ENCODE results near the gene PDZRN4.
"Not testable (repeated sequence)": the region's sequence is repeated elsewhere in the genome, so short reads cannot be mapped to it uniquely, and the experiment has no call there.

Gene PDZRN4

GRCh38 chr12:41605545-41606305 is 417.6 kb downstream of the PDZRN4 start:
- intact Hi-C loops (cut with micrococcal nuclease), result loop anchor here (10.0 kb wide), 1 partner anchor 49 kb away; no protein-coding TSS in a partner anchor
- Mint-ChIP-seq H3K4me3 (no peak overlapping the region), H3K9me3 (peaks cover 3% of the 10 kb centered on the region), H3K27ac (no peak overlapping the region), H3K27me3 (peaks cover 2% of the 10 kb centered on the region), H3K36me3 (ENCODE audit: low read depth) (no peaks in the 10 kb centered on the region), H3K4me1 (ENCODE audit: low read depth) (no peaks in the 10 kb centered on the region)

- Mint-ChIP-seq H3K27me3 (peaks cover 2% of the 10 kb centered on the region), H3K4me1 (ENCODE audit: low read depth) (no peaks in the 10 kb centered on the region), H3K36me3 (ENCODE audit: low read depth) (no peaks in the 10 kb centered on the region), H3K4me3 (no peak overlapping the region), H3K9me3 (peaks cover 14% of the 10 kb centered on the region), H3K27ac (no peak overlapping the region)
- intact Hi-C loops (cut with micrococcal nuclease), result loop anchor here (10.0 kb wide), 1 partner anchor 48 kb away; no protein-coding TSS in a partner anchor
Observed at GRCh38 chr12:41606468-41607445, 418.6 kb downstream of the PDZRN4 start.

- no peaks in the 10 kb centered on the region for H3K36me3 Mint-ChIP-seq (ENCODE audit: low read depth)
- intact Hi-C loops (cut with micrococcal nuclease), result no loop called here
- H3K4me1 Mint-ChIP-seq (ENCODE audit: low read depth), result no peaks in the 10 kb centered on the region
- no peaks in the 10 kb centered on the region for H3K27me3 Mint-ChIP-seq
- H3K4me3 Mint-ChIP-seq, result no peak overlapping the region
- no peak overlapping the region for H3K27ac Mint-ChIP-seq
- peaks cover 25% of the 10 kb centered on the region for H3K9me3 Mint-ChIP-seq
Observed at GRCh38 chr12:41612892-41613557, 424.9 kb downstream of the PDZRN4 start.

GRCh38 chr12:41615174-41615573 is 427.1 kb downstream of the PDZRN4 start:
- H3K27ac Mint-ChIP-seq; H3K36me3 Mint-ChIP-seq (ENCODE audit: low read depth); intact Hi-C loops (cut with micrococcal nuclease); H3K27me3 Mint-ChIP-seq; H3K4me3 Mint-ChIP-seq; H3K4me1 Mint-ChIP-seq (ENCODE audit: low read depth): not testable (repeated sequence)
- H3K9me3 Mint-ChIP-seq, result peaks cover 25% of the 10 kb centered on the region

GRCh38 chr12:41619705-41620104 is 431.6 kb downstream of the PDZRN4 start:
- Mint-ChIP-seq H3K27me3 (no peaks in the 10 kb centered on the region), H3K4me3 (no peak overlapping the region), H3K9me3 (peaks cover 3% of the 10 kb centered on the region), H3K27ac (no peak overlapping the region), H3K36me3 (ENCODE audit: low read depth) (no peaks in the 10 kb centered on the region), H3K4me1 (ENCODE audit: low read depth) (no peaks in the 10 kb centered on the region)
- intact Hi-C loops (cut with micrococcal nuclease), result no loop called here

- Mint-ChIP-seq H3K4me3 (no peak overlapping the region), H3K27me3 (no peaks in the 10 kb centered on the region), H3K27ac (no peak overlapping the region), H3K4me1 (ENCODE audit: low read depth) (no peaks in the 10 kb centered on the region), H3K36me3 (ENCODE audit: low read depth) (no peaks in the 10 kb centered on the region), H3K9me3 (no peaks in the 10 kb centered on the region)
- intact Hi-C loops (cut with micrococcal nuclease), result no loop called here
Observed at GRCh38 chr12:41621291-41621690, 433.2 kb downstream of the PDZRN4 start.

All from dendritic cell treated with granulocyte-macrophage colony-stimulating factor and Interleukin-4, amounts not matched to agents 40 ng/mL and 50 ng/mL, for 4 days (primary cell).